ENCODE measurements around the gene DNLZ. TPM values are rescaled to one million over a fixed set of nuclear protein-coding genes. Genes with fewer than 3 reads are reported as not detected.
"Not testable (repeated sequence)": the region's sequence is repeated elsewhere in the genome, so short reads cannot be mapped to it uniquely, and the experiment has no call there.

Gene DNLZ
- total RNA-seq, 1 donor from 2014 or later: 17.4 TPM

DNA sequence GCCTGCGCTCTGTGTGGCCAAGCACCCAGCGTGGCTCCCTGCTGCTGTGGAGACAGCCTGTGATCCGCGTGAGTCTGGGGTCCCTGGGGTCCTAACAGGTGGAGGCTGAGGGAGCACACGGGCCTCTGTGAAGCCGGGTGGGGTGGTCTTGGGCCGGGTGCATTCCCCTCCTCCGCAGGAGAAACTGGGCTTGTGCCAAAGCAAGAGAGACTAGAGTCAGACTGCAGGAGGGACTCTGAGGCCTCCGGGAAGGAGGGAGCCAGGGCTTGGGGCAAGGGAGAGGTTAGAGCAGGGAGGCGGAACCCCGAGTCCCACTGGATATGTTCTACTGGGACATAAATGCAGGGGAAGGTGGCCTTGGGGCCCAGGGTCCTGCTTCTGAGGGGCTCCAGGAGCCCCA is 10.5 kb downstream of the DNLZ start:
- TF ChIP-seq, protein P1, sequence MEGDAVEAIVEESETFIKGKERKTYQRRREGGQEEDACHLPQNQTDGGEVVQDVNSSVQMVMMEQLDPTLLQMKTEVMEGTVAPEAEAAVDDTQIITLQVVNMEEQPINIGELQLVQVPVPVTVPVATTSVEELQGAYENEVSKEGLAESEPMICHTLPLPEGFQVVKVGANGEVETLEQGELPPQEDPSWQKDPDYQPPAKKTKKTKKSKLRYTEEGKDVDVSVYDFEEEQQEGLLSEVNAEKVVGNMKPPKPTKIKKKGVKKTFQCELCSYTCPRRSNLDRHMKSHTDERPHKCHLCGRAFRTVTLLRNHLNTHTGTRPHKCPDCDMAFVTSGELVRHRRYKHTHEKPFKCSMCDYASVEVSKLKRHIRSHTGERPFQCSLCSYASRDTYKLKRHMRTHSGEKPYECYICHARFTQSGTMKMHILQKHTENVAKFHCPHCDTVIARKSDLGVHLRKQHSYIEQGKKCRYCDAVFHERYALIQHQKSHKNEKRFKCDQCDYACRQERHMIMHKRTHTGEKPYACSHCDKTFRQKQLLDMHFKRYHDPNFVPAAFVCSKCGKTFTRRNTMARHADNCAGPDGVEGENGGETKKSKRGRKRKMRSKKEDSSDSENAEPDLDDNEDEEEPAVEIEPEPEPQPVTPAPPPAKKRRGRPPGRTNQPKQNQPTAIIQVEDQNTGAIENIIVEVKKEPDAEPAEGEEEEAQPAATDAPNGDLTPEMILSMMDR (IDR thresholded peaks at IDR 0.05; ENCODE audit: insufficient read depth, low read length, severe bottlenecking): no peak
- H3K4me3 ChIP-seq (ENCODE audit: low read depth, low read length): no peak overlapping the region
- FAIRE-seq: no peak
- peaks cover 3% of the 10 kb centered on the region for H3K36me3 ChIP-seq (ENCODE audit: control insufficient read depth, insufficient read depth, low read length)
- no peak for DNase-seq (ENCODE audit: low read depth)
- H3K27me3 ChIP-seq (ENCODE audit: control insufficient read depth, insufficient read depth, low read length): peaks cover 1% of the 10 kb centered on the region

DNA sequence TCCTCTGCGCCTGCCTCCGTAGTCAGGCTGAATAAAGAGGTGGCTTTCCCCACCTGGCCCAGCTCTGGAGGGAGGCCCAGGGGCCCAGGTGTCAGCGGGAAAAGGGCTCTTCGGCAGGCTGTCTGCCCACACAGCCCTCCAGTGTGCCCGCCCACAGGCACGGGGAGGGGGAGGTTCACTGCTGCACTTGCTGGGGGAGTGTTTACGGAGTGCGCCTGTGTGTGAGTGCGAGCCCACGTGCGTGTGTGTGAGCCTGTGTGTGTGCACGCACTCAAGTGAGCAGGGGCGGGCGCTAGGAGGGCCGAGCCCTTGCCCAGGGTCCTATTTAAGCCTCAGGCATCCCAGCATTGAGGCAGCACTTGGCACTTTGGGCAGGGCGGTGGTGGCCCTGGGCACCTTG is 10.9 kb downstream of the DNLZ start:
- no peak for FAIRE-seq
- peaks cover 1% of the 10 kb centered on the region for H3K27me3 ChIP-seq (ENCODE audit: control insufficient read depth, insufficient read depth, low read length)
- DNase-seq (ENCODE audit: low read depth): no peak
- TF ChIP-seq, protein P1 (IDR thresholded peaks at IDR 0.05; ENCODE audit: insufficient read depth, low read length, severe bottlenecking): no peak
- H3K36me3 ChIP-seq (ENCODE audit: control insufficient read depth, insufficient read depth, low read length): peaks cover 3% of the 10 kb centered on the region
- H3K4me3 ChIP-seq (ENCODE audit: low read depth, low read length): no peak overlapping the region

DNA sequence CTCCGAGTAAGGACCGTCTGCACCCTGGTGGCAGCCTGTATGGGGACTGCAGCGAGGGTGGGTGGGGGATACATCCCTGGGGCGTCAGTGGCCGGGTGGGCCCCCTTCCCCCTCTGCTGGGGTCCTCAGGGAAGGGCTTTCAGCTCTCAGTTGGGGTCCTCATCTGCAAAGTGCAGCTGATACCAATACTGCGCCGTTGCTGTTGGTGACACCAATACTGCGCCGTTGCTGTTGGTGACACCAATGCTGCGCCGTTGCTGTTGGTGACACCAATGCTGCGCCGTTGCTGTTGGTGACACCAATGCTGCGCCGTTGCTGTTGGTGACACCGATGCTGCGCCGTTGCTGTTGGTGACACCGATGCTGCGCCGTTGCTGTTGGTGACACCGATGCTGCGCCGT is 11.7 kb downstream of the DNLZ start:
- H3K27me3 ChIP-seq (ENCODE audit: control insufficient read depth, insufficient read depth, low read length); FAIRE-seq; DNase-seq (ENCODE audit: low read depth); H3K36me3 ChIP-seq (ENCODE audit: control insufficient read depth, insufficient read depth, low read length); H3K4me3 ChIP-seq (ENCODE audit: low read depth, low read length): not testable (repeated sequence)

DNA sequence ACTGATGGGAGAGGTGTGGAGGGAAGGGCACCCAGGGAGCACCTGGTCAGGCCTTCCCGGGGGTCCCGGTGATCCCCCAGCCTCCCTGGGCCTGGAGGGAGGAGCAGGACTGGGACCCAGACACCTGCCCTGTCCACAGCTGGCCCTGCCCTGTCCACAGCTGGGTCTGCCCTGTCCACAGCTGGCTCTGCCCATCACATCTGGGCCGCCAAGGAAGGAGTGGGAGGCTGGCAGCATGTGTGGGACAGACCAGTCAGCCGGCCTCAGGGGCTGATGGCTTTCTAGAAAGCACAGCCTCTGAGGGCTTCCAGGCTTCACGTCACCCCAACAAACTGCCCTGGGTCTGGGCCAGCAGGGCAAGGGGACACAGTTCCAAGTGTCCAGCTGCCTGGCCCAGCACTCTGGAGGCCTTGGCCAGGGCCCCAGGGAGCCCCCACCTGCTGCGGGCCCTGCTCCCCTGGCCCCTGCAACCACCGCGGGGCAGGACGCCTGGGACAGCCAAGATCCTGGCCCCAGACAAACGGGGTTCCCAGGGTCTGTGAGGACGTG is 12.2 kb downstream of the DNLZ start:
- no peak overlapping the region for H3K4me3 ChIP-seq (ENCODE audit: low read depth, low read length)
- H3K27me3 ChIP-seq (ENCODE audit: control insufficient read depth, insufficient read depth, low read length): peaks cover 1% of the 10 kb centered on the region
- TF ChIP-seq, protein P1 (IDR thresholded peaks at IDR 0.05; ENCODE audit: insufficient read depth, low read length, severe bottlenecking): no peak
- no peak for FAIRE-seq
- no peak for DNase-seq (ENCODE audit: low read depth)
- peaks cover under 1% of the 10 kb centered on the region for H3K36me3 ChIP-seq (ENCODE audit: control insufficient read depth, insufficient read depth, low read length)

DNA sequence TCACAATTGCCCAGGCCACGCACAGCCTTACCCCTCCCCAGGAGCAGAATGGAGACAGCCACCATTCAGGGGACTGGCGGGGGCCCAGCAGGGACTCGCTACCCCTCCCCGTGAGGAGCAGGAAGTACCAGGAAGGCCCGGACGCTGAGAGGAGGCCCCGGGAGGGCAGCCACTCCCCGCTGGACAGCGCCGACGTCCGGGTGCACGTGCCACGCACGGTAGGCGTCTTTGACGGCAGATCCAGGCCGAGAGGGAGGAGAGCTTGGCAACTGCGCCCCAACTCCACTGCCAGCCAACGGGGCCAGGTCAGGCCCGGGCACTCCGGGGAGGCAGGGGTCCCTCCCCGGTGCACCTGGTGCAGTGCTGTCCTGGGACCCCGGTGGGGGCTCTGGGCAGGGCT is 14.0 kb downstream of the DNLZ start:
- FAIRE-seq (no peak), DNase-seq (ENCODE audit: low read depth) (no peak)
- Histone ChIP-seq H3K36me3 (ENCODE audit: control insufficient read depth, insufficient read depth, low read length) (no peaks in the 10 kb centered on the region), H3K27me3 (ENCODE audit: control insufficient read depth, insufficient read depth, low read length) (peaks cover 1% of the 10 kb centered on the region), H3K4me3 (ENCODE audit: low read depth, low read length) (no peak overlapping the region)
- TF ChIP-seq, protein P1 (IDR thresholded peaks at IDR 0.05; ENCODE audit: insufficient read depth, low read length, severe bottlenecking): no peak

DNA sequence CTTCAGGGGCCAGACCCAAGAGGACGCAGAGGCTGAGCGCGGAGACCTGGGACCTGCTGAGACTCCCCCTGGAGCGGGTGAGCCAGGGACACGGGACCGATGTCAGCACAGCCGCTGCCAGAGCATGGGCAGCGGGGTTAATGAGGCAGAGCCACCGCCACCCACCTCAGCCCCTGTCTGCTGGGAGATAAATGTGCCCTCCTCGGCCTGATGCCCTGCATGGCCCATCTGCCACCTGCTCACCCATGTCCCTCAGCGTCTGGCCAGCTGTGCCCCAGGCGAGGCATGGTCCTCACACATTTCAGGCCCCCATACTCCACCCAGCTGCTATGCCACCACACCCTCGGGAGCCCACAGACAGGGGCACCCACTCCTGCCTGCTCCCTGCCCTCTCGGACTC is 14.9 kb downstream of the DNLZ start:
- H3K36me3 ChIP-seq (ENCODE audit: control insufficient read depth, insufficient read depth, low read length): no peaks in the 10 kb centered on the region
- H3K4me3 ChIP-seq (ENCODE audit: low read depth, low read length): no peak overlapping the region
- H3K27me3 ChIP-seq (ENCODE audit: control insufficient read depth, insufficient read depth, low read length): peaks cover 1% of the 10 kb centered on the region
- TF ChIP-seq, protein P1 (IDR thresholded peaks at IDR 0.05; ENCODE audit: insufficient read depth, low read length, severe bottlenecking): no peak
- DNase-seq (ENCODE audit: low read depth): no peak
- no peak for FAIRE-seq

Measured in bronchial epithelial cell (primary cell).